Activated naive CD8-positive, alpha-beta T cell treated with anti-CD3 and anti-CD28 coated beads, Interleukin-2, amount 50 U/mL, for 24 hours (primary cell): ENCODE results near the gene FRMPD4.

Source experiments
- ATAC-seq: fragments of 150-1000 bp; cut with Tn5 transposase; one replicate; pipeline ENCODE4 v1.10.0; 2021
- DNase-seq: peaks from one replicate; pipeline ENCODE4 v3.0.0; 2021
- H3K27ac Mint-ChIP-seq: one replicate; pipeline ENCODE4 v1.8.0; 2021; ENCODE audit warnings: mild to moderate bottlenecking, mixed read lengths
- H3K27me3 Mint-ChIP-seq: one replicate; pipeline ENCODE4 v1.8.0; 2021; ENCODE audit warnings: mixed read lengths
- H3K36me3 Mint-ChIP-seq: one replicate; pipeline ENCODE4 v1.8.0; 2021; ENCODE audit warnings: low read depth, mixed read lengths
- H3K4me1 Mint-ChIP-seq: one replicate; pipeline ENCODE4 v1.8.0; 2021; ENCODE audit warnings: mixed read lengths
- H3K4me3 Mint-ChIP-seq: one replicate; pipeline ENCODE4 v1.8.0; 2021; ENCODE audit warnings: mild to moderate bottlenecking, moderate library complexity, mixed read lengths
- H3K9me3 Mint-ChIP-seq: one replicate; pipeline ENCODE4 v1.8.0; 2021; ENCODE audit warnings: mixed read lengths

Gene FRMPD4

DNA sequence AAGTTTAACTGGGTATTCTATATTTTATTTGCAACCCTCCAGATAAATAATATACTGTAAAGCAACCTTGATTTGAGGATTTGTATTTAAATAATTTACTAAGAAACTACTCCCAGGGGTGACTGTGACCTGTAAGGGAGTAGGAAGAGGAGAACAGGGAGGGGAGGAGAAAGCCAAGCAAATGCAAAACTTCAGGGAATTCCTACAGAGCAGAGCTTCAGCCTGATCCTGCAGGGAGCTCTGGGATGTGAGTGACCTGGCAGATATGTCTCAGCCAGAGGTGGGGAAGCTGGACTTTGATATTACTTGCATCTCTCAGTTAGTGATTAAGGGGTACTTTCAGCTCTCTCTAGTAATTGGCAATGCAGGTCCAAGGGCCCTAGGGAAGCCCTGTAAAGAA lies 302.0 kb downstream of the FRMPD4 start:
- Mint-ChIP-seq H3K27me3 (no peaks in the 10 kb centered on the region), H3K4me1 (no peaks in the 10 kb centered on the region), H3K36me3 (no peaks in the 10 kb centered on the region), H3K27ac (no peak overlapping the region), H3K9me3 (no peaks in the 10 kb centered on the region), H3K4me3 (no peak overlapping the region)
- DNase-seq (no peak), ATAC-seq (no peak)

DNA sequence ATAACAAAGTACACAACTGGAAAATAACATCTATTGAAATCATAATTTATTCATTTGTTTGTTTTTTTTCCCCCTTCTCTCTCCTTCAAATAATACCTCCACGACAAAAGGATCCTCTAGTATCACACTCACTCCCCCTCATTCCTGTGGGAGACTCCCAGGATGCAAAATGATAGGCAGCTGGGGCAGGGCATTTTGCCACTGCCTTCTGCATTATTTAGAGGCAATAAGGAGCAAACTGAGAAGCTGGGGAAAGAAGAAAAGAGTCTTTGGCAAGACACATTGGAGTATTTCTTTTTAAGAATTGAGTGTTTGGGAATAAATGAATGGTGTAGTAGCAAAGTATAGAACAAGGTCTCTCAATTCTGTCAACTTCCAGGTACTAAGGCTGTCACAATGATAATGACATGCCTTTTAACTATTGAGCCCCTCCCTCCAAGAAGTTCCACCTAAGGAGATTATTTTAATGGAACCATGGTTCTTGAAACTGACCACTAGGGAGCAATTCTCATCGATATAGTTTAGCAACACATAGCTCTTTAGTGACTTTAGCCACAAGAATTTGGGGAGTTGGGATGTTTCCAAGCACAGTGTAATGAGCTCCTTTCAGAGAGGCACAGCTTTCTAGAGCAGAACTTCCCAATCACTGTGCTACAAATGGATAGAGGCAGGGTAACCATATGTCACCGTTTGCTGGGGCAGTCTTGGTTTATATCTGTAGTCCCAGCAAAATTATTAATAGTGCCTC lies 303.3 kb downstream of the FRMPD4 start:
- no peaks in the 10 kb centered on the region for H3K27me3 Mint-ChIP-seq
- DNase-seq (no peak), ATAC-seq (no peak)
- no peaks in the 10 kb centered on the region for H3K9me3 Mint-ChIP-seq
- H3K4me1 Mint-ChIP-seq, result no peaks in the 10 kb centered on the region
- H3K36me3 Mint-ChIP-seq, result no peaks in the 10 kb centered on the region
- H3K4me3 Mint-ChIP-seq, result no peak overlapping the region
- no peak overlapping the region for H3K27ac Mint-ChIP-seq

DNA sequence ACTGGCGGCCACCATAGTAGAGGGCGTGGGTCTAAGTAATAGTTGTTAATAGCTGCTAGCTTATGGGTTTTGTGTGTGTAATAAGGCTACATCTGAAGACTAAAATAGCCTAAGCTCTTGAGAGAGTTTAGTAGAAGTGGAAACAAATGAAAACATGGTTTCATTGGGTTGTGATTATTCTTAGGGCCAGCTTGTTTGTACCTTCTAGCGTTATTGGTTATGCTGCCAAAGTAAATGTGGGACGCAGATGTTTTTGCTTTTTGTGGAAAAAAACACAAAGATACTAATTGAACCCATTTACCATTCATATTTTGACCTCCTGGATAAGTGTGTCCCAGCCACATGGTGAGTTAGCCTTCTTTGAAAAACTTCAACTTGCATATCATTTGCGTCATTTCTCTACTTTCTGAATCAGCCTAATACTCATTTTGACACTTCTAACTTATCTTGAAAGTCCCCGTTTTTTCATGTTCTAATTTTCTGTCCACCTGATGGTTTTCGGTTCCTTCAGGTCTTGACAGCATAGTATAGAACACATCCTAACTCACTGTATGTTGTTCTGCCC lies 305.3 kb downstream of the FRMPD4 start:
- H3K27ac Mint-ChIP-seq, result no peak overlapping the region
- H3K36me3 Mint-ChIP-seq, result no peaks in the 10 kb centered on the region
- DNase-seq (no peak), ATAC-seq (no peak)
- H3K27me3 Mint-ChIP-seq, result no peaks in the 10 kb centered on the region
- no peaks in the 10 kb centered on the region for H3K4me1 Mint-ChIP-seq
- H3K4me3 Mint-ChIP-seq, result no peak overlapping the region
- H3K9me3 Mint-ChIP-seq, result no peaks in the 10 kb centered on the region

DNA sequence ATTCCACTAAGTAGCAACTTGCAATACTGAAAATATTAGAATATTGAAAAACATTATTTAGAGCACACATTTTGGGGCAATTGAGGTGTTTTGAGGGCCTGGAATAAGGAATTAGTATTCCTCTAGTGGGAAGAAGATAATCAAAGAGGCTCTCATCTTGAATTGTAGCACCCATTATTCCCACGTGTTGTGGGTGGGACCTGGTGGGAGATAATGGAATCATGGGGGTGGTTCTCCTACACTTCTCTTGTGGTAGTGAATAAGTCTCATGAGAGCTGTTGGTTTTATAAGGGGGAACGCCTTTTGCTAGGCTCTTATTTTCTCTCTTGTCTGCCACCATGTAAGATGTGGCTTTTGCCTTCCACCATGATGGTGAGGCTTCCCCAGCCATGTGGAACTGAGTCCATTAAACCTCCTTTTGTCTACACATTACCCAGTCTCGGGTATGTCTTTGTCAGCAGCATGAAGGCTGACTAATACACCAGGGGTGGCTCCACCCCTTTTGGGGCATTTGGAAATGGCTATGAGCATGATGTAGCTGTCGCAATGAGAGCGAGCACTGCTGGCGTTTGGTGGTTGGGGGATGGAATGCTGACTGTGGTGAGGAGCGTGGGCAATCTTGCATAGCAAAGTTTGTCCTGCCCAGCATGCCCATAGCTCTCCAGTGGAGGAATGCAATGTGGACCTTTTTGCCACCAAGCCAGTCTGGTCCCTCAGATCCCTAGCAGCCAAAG lies 308.2 kb downstream of the FRMPD4 start:
- Mint-ChIP-seq H3K27ac (no peak overlapping the region), H3K9me3 (no peaks in the 10 kb centered on the region), H3K4me1 (no peaks in the 10 kb centered on the region), H3K36me3 (no peaks in the 10 kb centered on the region), H3K27me3 (no peaks in the 10 kb centered on the region), H3K4me3 (no peak overlapping the region)
- ATAC-seq (no peak), DNase-seq (no peak)

DNA sequence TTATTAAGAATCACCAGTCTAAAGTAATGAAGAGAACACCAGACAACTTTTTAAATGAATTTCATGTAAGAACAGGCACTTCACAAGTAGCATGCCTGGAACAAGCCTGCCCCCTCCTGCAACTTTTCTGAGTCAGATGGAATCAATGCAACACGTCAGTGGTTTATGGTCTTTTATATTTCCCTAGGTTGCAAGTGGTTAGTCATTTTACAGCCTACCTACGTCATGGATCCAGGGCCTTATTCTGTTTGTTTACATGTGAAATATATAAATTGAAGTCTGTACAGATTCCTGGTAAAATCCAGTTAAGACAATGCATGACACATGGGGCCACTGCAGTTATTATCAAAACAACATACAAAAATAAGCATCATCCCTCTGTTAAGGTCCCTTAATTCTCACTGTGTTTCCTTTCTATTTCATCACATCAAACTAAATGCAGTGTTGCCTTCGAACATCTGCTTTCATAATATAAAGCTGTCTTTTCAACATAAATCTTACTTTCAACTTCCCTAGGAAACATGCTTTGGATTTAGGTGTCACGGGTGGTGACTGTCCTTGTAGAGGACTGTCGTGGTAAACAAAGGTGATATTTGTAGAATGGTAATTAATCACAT lies 309.3 kb downstream of the FRMPD4 start:
- Mint-ChIP-seq H3K36me3 (no peaks in the 10 kb centered on the region), H3K4me3 (no peak overlapping the region), H3K4me1 (no peaks in the 10 kb centered on the region), H3K27me3 (no peaks in the 10 kb centered on the region), H3K27ac (no peak overlapping the region), H3K9me3 (no peaks in the 10 kb centered on the region)
- no peak for DNase-seq
- ATAC-seq, result no peak

DNA sequence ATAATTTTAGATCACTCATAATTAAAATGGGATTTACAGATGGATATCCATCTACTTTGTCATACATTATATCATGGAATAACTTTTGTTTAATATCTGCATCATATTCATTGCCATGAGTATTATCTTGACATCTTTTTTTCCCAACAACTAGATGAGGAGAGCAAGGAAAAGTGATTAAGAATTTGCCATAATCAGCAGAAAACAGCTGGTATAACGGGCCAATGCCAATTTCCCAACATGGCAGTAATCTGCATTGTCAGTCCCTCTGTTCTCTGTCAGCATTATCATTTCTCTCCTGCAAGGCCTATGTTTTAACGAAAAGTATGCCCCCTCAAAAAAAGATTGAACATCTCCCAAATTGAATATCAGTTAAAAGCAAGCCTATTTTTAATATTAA lies 314.0 kb downstream of the FRMPD4 start:
- no peak overlapping the region for H3K27ac Mint-ChIP-seq
- H3K9me3 Mint-ChIP-seq, result no peaks in the 10 kb centered on the region
- no peak for DNase-seq
- H3K4me3 Mint-ChIP-seq, result no peak overlapping the region
- no peaks in the 10 kb centered on the region for H3K4me1 Mint-ChIP-seq
- no peaks in the 10 kb centered on the region for H3K27me3 Mint-ChIP-seq
- no peak for ATAC-seq
- no peaks in the 10 kb centered on the region for H3K36me3 Mint-ChIP-seq

DNA sequence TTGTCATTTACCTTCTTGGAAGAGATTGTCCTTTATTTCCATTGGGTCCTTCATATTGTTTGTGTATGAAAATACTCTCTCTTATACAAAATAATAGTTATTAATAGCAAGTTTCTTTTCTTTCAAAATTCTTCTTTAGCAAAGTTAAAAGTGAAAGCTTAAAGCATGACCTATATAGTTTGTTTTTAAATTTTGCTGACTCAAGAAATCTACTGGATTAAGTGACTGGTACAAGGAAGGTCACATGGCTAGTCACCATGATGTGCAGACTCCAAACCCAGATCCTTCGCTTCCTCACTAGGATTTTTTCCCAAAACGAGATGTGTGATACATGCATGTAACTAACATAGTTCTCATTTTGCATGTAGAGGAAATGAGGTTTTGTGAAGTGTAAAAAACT lies 322.7 kb downstream of the FRMPD4 start:
- no peaks in the 10 kb centered on the region for H3K36me3 Mint-ChIP-seq
- no peaks in the 10 kb centered on the region for H3K27me3 Mint-ChIP-seq
- no peak for DNase-seq
- H3K4me3 Mint-ChIP-seq, result no peak overlapping the region
- ATAC-seq, result no peak
- no peaks in the 10 kb centered on the region for H3K4me1 Mint-ChIP-seq
- no peak overlapping the region for H3K27ac Mint-ChIP-seq
- no peaks in the 10 kb centered on the region for H3K9me3 Mint-ChIP-seq

DNA sequence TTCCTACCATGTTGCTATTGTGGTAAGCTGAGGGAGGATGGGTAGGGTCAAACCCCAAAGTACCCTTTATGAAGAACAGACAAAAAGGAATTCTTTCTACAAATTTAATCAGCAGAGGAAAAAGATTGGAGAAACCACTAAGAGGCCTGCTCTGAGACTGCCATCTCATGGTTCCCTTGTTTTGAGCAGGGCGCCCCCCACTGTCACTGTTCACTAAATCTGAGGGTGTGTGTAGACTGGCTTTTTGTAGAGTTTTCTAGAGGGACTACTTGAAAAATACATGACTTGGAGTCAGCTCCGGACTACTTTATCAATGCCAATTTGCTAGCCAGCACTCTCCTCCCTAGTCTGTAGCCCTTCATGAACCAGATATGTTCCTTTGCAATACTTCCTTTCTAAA lies 324.8 kb downstream of the FRMPD4 start:
- no peaks in the 10 kb centered on the region for H3K36me3 Mint-ChIP-seq
- no peaks in the 10 kb centered on the region for H3K9me3 Mint-ChIP-seq
- H3K4me3 Mint-ChIP-seq, result no peak overlapping the region

DNA sequence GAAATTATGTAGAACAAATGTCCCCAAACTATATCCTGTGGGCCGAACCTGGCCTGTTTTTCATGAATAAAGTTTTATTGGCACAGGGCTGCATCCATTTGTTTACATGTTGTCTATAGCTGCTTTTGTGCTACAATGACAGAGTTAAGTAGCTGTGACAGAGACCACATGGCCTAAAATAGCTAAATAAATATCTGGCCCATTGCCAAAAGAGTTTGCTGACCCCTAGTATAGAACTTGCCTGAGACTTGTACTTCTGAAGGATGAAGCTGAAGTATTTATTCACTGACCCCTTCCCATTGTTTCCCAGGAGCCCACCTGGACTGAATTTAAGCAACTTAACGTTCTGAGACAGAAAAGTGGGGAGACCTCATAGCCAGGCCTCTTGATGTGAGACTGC lies 325.6 kb downstream of the FRMPD4 start:
- DNase-seq (no peak), ATAC-seq (no peak)
- H3K27me3 Mint-ChIP-seq, result no peaks in the 10 kb centered on the region
- no peaks in the 10 kb centered on the region for H3K36me3 Mint-ChIP-seq
- no peaks in the 10 kb centered on the region for H3K9me3 Mint-ChIP-seq
- H3K27ac Mint-ChIP-seq, result no peak overlapping the region
- H3K4me3 Mint-ChIP-seq, result no peak overlapping the region
- no peaks in the 10 kb centered on the region for H3K4me1 Mint-ChIP-seq

More for the DNA sequence above, 324.8 kb downstream of the FRMPD4 start:
- DNase-seq, result no peak
- H3K4me1 Mint-ChIP-seq, result no peaks in the 10 kb centered on the region
- no peak for ATAC-seq
- no peak overlapping the region for H3K27ac Mint-ChIP-seq
- no peaks in the 10 kb centered on the region for H3K27me3 Mint-ChIP-seq

DNA sequence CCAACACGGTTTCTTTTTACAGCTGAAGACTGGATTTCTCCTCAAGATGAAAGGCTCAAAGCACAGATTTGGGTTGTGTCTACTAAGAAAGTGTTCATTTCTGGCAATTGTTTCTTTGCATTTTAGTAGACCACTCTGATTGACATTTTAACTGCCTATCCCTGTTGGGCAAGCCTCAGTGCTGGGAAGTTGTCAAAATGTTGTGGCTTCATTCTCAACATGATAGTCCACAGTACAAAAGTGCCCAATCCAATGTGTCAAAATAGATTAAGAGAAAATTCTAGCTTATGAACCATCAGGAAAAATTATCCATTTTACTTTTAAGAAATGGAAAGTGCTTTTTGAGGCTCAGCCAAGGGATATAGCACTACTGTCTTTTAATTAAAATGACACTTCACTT lies 329.0 kb downstream of the FRMPD4 start:
- DNase-seq (no peak), ATAC-seq (no peak)
- H3K27ac Mint-ChIP-seq, result no peak overlapping the region
- H3K4me3 Mint-ChIP-seq, result no peak overlapping the region
- no peaks in the 10 kb centered on the region for H3K36me3 Mint-ChIP-seq
- no peaks in the 10 kb centered on the region for H3K9me3 Mint-ChIP-seq
- no peaks in the 10 kb centered on the region for H3K27me3 Mint-ChIP-seq
- no peaks in the 10 kb centered on the region for H3K4me1 Mint-ChIP-seq

DNA sequence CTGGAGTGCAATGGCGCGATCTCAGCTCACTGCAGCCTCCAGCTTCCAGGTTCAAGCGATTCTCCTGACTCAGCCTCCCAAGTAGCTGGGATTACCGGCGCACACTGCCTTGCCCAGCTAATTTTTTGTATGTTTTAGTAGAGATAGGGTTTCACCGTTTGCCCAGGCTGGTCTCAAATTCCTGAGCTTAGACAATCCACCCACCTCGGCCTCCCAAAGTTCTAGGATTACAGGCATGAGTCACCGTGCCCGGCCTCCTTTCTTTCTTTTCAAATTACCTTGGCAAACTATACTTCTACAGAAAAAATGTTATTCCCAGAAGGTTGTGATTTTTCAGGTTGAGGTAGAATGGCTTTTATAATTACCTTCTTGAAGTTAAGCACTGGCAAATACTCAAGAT lies 331.0 kb downstream of the FRMPD4 start:
- Mint-ChIP-seq H3K36me3 (no peaks in the 10 kb centered on the region), H3K27ac (no peak overlapping the region), H3K4me3 (no peak overlapping the region), H3K9me3 (no peaks in the 10 kb centered on the region), H3K4me1 (no peaks in the 10 kb centered on the region), H3K27me3 (no peaks in the 10 kb centered on the region)
- ATAC-seq, result no peak
- no peak for DNase-seq

DNA sequence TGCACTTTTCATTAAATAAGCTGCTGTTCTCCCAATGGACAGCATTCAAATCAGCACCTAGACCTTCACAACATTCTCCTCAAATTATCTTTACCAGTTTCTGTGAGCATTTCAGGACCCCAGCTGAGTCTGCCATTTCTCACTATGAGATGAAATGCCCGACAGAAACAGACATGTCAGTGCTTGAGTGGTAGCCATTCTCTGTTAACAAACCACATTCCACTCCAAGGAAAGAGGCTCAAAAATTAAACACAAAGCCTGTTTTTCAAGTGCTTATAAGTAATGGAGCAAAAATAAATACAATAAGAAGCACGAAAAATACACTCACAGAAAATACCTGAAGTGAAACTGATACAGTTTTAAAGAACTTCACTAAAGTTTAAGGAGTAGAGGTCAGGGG lies 332.8 kb downstream of the FRMPD4 start:
- Mint-ChIP-seq H3K27me3 (no peaks in the 10 kb centered on the region), H3K27ac (no peak overlapping the region), H3K4me1 (no peaks in the 10 kb centered on the region), H3K9me3 (no peaks in the 10 kb centered on the region), H3K36me3 (no peaks in the 10 kb centered on the region), H3K4me3 (no peak overlapping the region)
- DNase-seq, result no peak
- ATAC-seq, result no peak

DNA sequence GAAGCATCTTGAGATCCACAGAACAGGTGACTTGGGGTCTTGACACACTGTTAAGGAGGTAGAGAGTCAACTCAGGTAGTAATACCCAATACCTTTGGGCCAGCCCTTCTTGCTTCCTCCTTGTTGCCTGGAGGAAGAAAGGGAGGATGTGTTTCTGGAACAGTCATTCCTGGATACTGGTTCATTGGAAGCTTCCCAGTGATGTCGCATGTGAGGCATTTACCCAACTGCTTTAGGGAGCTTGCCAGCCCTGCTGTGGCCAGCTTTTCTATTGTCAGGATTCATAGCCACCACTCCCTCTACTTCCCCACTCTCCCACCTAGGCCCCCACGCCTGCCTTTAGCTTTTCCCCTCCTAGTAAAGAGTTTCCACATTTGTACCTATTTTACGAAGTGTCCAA lies 342.7 kb downstream of the FRMPD4 start:
- no peak for ATAC-seq
- peaks cover 4% of the 10 kb centered on the region for H3K9me3 Mint-ChIP-seq
- no peak overlapping the region for H3K4me3 Mint-ChIP-seq
- H3K4me1 Mint-ChIP-seq, result no peaks in the 10 kb centered on the region
- H3K27me3 Mint-ChIP-seq, result no peaks in the 10 kb centered on the region
- no peak overlapping the region for H3K27ac Mint-ChIP-seq
- no peak for DNase-seq
- no peaks in the 10 kb centered on the region for H3K36me3 Mint-ChIP-seq

DNA sequence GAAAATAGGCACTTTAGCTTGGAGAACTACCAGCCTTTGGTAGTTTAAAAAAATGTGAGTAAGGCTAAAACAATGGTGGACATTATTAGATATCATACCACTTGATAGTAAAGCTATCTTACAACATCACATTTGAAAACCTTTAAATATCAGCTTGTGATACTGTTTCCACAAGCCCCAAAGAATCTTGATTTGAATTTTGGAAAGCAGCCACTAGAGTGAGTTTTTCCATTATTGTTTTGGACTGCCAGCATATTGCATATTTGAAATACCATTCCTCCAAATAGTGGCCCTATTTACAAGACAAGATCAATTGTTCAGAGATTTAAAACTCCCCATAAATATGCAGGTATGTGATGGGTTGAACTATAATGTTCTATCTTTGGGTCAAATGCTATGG lies 349.9 kb downstream of the FRMPD4 start:
- Mint-ChIP-seq H3K4me1 (no peaks in the 10 kb centered on the region), H3K27me3 (no peaks in the 10 kb centered on the region), H3K9me3 (no peaks in the 10 kb centered on the region), H3K4me3 (no peak overlapping the region), H3K36me3 (no peaks in the 10 kb centered on the region), H3K27ac (no peak overlapping the region)
- DNase-seq (no peak), ATAC-seq (no peak)

DNA sequence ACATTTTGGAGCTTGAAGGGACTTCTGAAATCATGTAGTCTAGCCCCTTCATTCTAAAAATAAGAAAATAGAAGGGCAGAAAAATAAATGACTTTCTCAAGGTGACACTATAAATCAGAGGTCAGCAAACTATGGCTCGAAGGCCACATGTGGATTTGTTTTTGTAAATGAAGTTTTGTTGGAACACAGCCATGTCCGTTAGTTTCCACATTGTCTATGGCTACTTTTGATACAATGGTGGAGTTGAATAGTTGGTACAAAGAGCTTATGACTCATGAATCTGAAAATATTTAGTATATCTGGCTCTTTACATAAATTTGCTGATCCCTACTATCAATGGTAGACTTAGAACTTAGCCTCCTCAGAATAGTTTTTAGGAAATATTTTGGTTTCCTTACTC lies 350.5 kb downstream of the FRMPD4 start:
- Mint-ChIP-seq H3K27ac (no peak overlapping the region), H3K27me3 (no peaks in the 10 kb centered on the region)

More for the DNA sequence above, 350.5 kb downstream of the FRMPD4 start:
- Mint-ChIP-seq H3K4me3 (no peak overlapping the region), H3K36me3 (no peaks in the 10 kb centered on the region), H3K9me3 (no peaks in the 10 kb centered on the region), H3K4me1 (no peaks in the 10 kb centered on the region)
- ATAC-seq (no peak), DNase-seq (no peak)
